Loucy (cell line): ENCODE data around the gene TTL.

Experiments
- EZH2phosphoT487 ChIP-seq: fragments of 200-600 bp; IDR thresholded peaks from 2 replicates; pipeline ENCODE4 v1.6.1; 2018; ENCODE audit warnings: antibody characterized with exemption, mild to moderate bottlenecking, moderate library complexity, borderline replicate concordance
- TF ChIP-seq, protein P1 (sequence below): fragments of 200-600 bp; sonication (generic); conservative IDR thresholded peaks from 2 replicates; pipeline ENCODE4 v1.5.1; 2014; ENCODE audit warnings: mild to moderate bottlenecking, antibody characterized with exemption, low read length

DNA sequence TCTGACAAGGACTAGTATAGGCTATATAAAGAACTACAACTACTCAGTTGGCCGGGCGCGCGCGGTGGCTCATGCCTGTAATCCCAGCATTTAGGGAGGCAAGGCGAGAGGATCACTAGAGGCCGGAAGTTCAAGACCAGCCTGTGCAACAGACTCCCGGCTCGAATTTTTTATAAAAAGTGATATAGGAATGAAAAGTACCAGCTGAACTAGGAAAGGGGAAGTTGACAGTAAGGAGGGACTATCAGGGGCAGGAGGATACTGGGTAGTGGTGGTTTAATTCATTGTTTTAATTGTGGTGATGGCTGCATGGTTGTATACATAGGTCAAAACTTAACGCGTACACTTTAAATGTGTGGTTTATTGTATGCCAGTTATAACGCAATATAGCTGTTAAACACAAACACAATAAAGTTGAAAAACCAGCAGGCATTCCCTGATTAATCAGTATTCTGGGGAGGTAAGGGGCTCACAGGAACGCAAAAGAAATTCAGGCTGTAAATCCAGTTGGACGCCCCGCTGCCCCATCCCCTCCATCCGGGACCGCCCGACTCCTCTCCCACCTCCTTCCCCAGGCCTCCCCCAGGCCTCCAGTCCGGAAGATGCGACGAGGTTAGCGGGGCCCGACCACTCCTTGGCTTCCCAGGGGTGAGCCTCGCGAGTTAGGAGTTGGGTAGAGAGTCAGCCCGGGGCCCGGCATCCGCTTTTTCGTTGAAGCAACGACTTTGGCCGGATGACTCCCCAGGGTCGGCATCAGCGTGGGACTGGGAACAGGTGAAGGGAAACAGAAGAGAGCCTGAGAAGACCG, 59.6 kb downstream of the TTL start:
- TF ChIP-seq, protein P1, sequence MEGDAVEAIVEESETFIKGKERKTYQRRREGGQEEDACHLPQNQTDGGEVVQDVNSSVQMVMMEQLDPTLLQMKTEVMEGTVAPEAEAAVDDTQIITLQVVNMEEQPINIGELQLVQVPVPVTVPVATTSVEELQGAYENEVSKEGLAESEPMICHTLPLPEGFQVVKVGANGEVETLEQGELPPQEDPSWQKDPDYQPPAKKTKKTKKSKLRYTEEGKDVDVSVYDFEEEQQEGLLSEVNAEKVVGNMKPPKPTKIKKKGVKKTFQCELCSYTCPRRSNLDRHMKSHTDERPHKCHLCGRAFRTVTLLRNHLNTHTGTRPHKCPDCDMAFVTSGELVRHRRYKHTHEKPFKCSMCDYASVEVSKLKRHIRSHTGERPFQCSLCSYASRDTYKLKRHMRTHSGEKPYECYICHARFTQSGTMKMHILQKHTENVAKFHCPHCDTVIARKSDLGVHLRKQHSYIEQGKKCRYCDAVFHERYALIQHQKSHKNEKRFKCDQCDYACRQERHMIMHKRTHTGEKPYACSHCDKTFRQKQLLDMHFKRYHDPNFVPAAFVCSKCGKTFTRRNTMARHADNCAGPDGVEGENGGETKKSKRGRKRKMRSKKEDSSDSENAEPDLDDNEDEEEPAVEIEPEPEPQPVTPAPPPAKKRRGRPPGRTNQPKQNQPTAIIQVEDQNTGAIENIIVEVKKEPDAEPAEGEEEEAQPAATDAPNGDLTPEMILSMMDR: no peak
- no peak for TF ChIP-seq EZH2phosphoT487
